RWPE2 (cell line): ENCODE measurements around the gene KDM4C.

Experiments
- ATAC-seq: fragments of 200-7000 bp; cut with Tn5 transposase; 3 replicates; pipeline ENCODE4 v1.9.1; 2021; ENCODE audit warnings: low read depth
- DNase-seq: peaks from one replicate; pipeline ENCODE4 v3.0.0-alpha.2; 2020; ENCODE audit warnings: low spot score
- H3K27ac ChIP-seq: fragments of 450-650 bp; 2 replicates; pipeline ENCODE4 v1.5.1; 2017; ENCODE audit warnings: mild to moderate bottlenecking; ENCODE audit not compliant: poor library complexity, severe bottlenecking
- H3K27me3 ChIP-seq: fragments of 250-450 bp; sonication (Bioruptor Pico); 2 replicates; pipeline ENCODE4 v1.5.1; 2021; ENCODE audit warnings: mild to moderate bottlenecking, moderate library complexity; ENCODE audit not compliant: insufficient read depth, poor library complexity, severe bottlenecking
- H3K36me3 ChIP-seq: fragments of 250-450 bp; sonication (Bioruptor Pico); 2 replicates; pipeline ENCODE4 v1.5.1; 2020; ENCODE audit warnings: low read depth, mild to moderate bottlenecking, moderate library complexity
- H3K4me1 ChIP-seq: fragments of 250-450 bp; sonication (Bioruptor Pico); 2 replicates; pipeline ENCODE4 v1.5.1; 2021; ENCODE audit warnings: mild to moderate bottlenecking, moderate library complexity; ENCODE audit not compliant: insufficient read depth, poor library complexity, severe bottlenecking
- H3K4me3 ChIP-seq: fragments of 250-450 bp; sonication (Bioruptor Pico); 2 replicates; pipeline ENCODE4 v1.5.1; 2021; ENCODE audit warnings: mild to moderate bottlenecking, moderate library complexity; ENCODE audit not compliant: severe bottlenecking
- H3K9me3 ChIP-seq: fragments of 250-450 bp; sonication (Bioruptor Pico); 2 replicates; pipeline ENCODE4 v1.5.1; 2021; ENCODE audit warnings: mild to moderate bottlenecking, moderate library complexity; ENCODE audit not compliant: severe bottlenecking
- TF ChIP-seq, protein P1 (sequence below): fragments of 450-650 bp; IDR thresholded peaks from one replicate; pipeline ENCODE4 v1.5.1; 2017; ENCODE audit warnings: mild to moderate bottlenecking, moderate library complexity; ENCODE audit not compliant: poor library complexity, severe bottlenecking

The KDM4C gene

DNA sequence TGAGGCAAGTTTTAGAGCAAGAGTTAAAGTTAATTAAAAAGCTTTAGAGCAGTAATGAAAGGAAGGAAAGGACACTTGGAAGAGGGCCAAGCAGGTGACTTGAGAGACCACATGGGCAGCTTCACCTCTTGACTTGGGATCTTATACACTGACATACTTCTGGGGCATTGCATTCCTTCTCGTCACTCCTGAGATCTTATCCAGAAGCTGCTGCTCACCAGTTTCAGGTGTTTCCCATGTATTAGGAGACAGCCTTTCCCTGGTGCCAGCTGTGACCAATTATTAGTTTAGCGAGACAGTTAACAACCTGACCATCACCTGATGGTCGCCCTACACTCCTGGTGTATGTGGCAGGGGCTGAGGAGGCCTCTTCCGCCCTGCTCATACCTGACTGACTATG, 382.1 kb downstream of the KDM4C start:
- Histone ChIP-seq H3K27ac (no peak overlapping the region), H3K9me3 (no peaks in the 10 kb centered on the region), H3K36me3 (no peaks in the 10 kb centered on the region), H3K4me1 (no peaks in the 10 kb centered on the region), H3K27me3 (no peaks in the 10 kb centered on the region), H3K4me3 (no peak overlapping the region)
- TF ChIP-seq, protein P1, sequence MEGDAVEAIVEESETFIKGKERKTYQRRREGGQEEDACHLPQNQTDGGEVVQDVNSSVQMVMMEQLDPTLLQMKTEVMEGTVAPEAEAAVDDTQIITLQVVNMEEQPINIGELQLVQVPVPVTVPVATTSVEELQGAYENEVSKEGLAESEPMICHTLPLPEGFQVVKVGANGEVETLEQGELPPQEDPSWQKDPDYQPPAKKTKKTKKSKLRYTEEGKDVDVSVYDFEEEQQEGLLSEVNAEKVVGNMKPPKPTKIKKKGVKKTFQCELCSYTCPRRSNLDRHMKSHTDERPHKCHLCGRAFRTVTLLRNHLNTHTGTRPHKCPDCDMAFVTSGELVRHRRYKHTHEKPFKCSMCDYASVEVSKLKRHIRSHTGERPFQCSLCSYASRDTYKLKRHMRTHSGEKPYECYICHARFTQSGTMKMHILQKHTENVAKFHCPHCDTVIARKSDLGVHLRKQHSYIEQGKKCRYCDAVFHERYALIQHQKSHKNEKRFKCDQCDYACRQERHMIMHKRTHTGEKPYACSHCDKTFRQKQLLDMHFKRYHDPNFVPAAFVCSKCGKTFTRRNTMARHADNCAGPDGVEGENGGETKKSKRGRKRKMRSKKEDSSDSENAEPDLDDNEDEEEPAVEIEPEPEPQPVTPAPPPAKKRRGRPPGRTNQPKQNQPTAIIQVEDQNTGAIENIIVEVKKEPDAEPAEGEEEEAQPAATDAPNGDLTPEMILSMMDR: no peak
- ATAC-seq: no peak
- no peak for DNase-seq

DNA sequence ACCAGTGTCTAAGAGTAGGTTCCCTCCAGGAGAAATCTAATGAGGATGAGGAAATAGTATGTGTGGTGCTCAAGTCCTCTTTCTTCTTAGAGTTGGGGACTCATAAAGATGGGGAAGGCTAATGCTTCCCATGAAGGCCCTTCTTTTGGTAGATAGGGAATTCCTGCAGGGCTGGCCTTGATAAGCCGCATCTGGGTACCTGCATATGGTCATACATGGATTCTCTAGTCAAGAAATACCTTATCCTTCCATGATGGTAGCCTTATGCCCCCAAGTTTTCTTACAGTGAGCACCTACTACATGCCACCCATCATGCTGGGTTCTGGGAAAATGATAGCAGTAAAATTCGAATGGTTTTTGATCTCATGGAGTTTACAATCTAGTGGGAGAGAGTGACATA, 382.6 kb downstream of the KDM4C start:
- H3K36me3 ChIP-seq: no peaks in the 10 kb centered on the region
- H3K27ac ChIP-seq: no peak overlapping the region
- TF ChIP-seq, protein P1: no peak
- H3K4me3 ChIP-seq: no peak overlapping the region
- H3K4me1 ChIP-seq: no peaks in the 10 kb centered on the region
- no peak for ATAC-seq
- DNase-seq: no peak
- H3K9me3 ChIP-seq: no peaks in the 10 kb centered on the region
- no peaks in the 10 kb centered on the region for H3K27me3 ChIP-seq

DNA sequence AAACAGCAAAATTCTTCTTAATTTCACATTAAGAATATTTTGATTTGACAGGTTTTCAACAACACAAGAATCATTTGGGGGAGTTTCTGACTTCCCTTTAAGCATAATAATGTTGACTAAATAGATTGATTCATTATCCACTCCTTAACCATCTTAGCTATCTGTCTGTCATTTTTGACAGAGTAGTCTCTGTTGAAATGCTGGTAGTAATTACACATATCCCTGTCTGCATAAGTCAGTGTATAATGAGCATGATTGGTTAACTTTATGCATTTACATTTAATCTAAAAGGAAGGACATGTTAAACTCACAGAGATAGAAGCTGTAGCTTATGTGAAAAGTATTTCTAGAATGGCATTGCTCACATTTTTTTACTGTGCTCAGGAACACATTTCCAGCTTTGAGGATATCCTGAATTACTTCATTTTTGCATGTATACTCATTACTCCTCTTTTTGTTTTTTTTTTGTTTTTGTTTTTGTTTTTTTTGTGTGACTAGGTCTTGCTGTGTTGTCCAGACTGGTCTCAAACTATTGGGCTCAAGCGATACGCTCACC, 385.9 kb downstream of the KDM4C start:
- Histone ChIP-seq H3K4me3 (no peak overlapping the region), H3K9me3 (no peaks in the 10 kb centered on the region), H3K27ac (no peak overlapping the region), H3K27me3 (no peaks in the 10 kb centered on the region), H3K4me1 (no peaks in the 10 kb centered on the region), H3K36me3 (no peaks in the 10 kb centered on the region)
- TF ChIP-seq, protein P1: no peak
- ATAC-seq (no peak), DNase-seq (no peak)

DNA sequence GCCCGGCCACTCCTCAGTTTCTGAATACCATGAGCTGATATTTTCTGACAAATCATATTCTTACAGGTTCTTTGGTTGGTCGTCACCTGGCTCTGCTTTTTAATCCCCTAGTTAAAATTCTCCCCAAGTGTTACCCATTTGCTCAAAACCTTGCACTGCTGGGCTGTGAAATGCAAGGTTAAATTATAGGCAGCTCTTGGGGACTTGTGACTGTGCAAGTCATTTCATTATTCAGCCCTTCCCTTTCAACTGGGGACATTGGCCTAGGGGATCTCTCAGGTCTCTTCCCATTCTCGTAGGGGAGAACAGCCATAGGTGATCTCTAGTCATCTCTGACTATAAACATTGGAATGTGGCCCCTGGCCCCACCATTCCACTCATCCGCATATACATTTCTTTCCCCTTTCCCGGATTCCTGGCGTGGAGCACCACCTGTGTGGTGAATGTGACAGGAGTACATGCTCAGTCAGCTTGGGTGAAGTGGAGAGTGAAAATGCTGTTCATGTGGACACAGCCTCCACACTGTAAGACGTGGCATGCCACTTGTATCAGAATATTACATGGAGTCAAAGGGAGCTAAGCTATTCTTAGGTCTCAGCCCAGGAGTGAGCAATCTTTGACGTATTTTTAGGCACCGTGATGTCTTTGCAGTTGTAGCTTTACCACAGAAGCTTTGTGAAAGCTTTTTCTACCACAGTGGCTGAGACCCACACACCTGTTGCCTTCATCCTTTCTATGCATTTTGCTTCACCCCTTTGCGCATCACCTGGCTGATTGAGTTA, 386.7 kb downstream of the KDM4C start:
- H3K36me3 ChIP-seq: no peaks in the 10 kb centered on the region
- TF ChIP-seq, protein P1: no peak

More for the DNA sequence above, 386.7 kb downstream of the KDM4C start:
- ATAC-seq (no peak), DNase-seq (no peak)
- Histone ChIP-seq H3K4me3 (no peak overlapping the region), H3K9me3 (no peaks in the 10 kb centered on the region), H3K4me1 (no peaks in the 10 kb centered on the region), H3K27ac (no peak overlapping the region), H3K27me3 (no peaks in the 10 kb centered on the region)
